Mesenteric fat pad (tissue), 1 donor: ENCODE data around the gene IRF1. TPM values are rescaled to one million over a fixed set of nuclear protein-coding genes. Genes with fewer than 3 reads are reported as not detected.
"Not testable (repeated sequence)": the region's sequence is repeated elsewhere in the genome, so short reads cannot be mapped to it uniquely, and the experiment has no call there.

Experiments
- DNase-seq: peaks from one replicate; pipeline ENCODE4 v3.0.0-alpha.2; 2020; ENCODE audit warnings: low spot score
- total RNA-seq: library from RNA; stranded (reverse); fragmentation: NEBNext Ultra II Directional; extraction: Animal tissue kit (Norgen Biotek cat#: 25700); gene quantifications from one replicate; pipeline ENCODE4 v1.2.1, GENCODE V29; 2021
- donor health status: DM: yes; HTN: yes; CAD: no.

IRF1 gene
- total RNA-seq, 1 donor from 2014 or later, result 61.1 TPM

DNA sequence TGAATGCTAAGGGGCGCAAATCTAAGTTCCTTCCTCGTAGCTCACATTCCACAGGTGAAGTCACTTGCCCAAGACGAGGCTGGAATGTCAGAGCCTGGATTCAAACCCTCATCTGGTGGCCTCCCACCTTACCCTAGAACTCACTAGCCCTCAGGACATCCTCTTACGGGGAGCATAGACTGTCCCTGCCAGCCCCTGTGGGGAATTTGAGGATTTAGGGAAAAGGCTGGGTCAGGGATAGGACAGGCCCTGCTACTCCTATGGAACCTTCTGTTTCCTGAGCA is 45.0 kb downstream of the IRF1 start:
- DNase-seq, result no peak

DNA sequence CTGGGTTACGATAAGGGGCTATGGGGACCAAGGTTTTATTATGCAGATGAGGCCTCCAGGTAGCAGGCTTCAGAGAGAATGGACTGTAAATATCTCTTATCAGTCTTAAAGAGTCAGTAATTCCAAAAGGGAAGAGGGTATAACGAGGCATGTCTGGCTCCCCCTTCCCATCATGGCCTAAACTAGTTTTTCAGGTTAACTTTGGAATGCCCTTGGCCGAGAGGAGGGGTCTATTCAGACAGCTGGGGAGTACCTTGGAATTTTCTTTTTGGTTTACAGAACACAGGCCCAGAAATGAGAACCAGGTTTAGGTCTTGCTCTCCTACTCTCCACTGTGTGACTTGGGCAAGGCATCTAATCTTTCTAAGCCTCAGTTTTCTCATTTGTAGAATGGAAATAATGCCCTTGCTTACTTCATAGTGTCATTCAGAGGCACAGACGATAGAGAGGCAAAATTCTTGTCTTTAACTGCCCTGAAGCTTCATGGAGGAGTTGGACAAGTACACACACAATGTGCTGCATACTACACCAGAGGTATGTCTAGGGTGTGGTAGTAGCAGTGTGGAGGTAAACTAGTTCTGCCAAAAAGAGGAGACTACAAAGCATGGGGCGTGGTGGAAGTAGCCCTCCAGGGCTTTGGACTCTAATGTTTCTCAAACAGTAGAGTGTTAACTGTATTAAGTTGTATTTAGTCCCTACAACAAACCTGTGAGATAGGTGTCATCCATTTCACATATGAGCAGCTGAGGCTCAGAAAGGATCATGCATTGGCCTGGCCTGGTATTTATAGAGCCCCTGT is 45.5 kb downstream of the IRF1 start:
- DNase-seq, result no peak

DNA sequence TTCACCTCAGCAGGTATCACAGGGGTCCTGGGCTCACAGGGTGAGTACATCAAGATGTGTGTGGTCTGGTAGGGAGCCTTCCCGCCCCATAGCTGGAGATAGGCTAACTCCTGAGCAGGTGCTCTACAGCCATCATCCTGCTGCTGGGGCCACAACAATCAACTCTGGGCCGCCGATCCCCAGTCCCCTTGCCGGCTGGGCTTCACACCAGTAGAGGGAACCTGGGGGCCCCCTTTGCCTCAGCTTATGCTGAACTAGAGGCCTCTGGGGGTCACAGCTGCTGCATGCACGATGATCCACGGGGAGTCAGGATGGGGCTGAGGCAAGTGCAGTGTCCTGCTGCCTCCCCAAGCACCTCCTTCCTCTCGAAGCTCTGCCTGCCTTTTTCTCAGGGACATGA is 46.5 kb downstream of the IRF1 start:
- no peak for DNase-seq

DNA sequence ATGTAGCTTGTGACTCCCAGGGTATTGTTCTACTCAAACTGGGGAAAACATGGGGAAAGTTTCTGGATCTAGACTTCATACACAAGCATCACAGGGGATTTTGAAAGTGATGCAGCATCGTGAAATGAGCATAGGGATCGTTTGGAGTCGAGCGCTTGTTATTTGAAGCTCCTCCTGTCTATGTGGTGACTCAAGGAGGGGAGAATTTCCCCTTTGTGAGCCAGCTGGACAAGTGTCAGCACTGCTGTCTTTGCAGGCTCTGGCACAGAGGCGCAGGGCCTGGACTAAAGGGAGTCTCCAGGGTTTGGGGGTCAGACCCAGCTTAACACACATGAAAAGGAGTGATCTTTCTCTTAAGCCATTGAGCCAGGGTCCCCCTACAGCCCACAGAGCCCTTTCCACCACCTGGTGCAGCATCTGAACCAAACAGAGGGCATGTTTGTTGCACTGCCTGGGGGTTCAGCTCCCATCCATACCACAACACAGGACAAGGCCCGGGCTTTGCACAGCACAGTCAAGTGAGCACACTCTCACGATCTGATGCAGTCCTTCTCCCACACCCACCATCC is 51.0 kb downstream of the IRF1 start:
- DNase-seq, result no peak

DNA sequence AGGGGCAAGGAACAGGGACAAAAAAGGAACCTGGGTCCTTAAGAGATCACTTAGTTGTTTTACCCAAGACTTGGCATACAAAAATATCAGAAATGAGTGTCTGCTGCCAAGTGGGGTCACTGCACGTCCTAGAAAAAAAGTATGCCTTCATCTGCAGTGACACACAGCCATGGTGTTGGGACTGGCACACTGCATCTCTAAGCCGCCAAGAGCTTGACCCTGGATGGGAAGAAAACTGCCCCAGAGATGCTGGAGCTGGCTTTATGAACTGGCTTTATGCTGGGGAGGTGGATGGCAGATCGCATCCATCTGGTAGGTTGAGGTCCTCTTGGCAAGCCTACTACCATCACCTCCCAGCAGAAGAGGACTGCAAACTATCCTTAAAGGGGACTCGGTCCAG is 51.7 kb downstream of the IRF1 start:
- DNase-seq, result no peak

DNA sequence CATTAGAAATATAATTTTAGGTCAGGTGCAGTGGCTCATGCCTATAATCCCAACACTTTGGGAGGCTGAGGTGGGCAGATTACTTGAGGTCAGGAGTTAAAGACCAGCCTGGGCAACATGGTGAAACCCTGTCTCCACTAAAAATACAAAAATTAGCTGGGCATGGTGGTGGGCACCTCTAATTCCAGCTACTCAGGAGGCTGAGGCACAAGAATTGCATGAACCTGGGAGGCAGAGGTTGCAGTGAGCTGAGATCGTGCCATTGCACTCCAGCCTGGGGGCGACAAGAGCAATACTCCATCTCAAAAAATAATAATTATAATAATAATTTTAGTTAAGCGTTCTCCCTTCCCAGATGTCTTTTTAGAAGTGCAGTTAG is 52.3 kb downstream of the IRF1 start:
- DNase-seq, result not testable (repeated sequence)

DNA sequence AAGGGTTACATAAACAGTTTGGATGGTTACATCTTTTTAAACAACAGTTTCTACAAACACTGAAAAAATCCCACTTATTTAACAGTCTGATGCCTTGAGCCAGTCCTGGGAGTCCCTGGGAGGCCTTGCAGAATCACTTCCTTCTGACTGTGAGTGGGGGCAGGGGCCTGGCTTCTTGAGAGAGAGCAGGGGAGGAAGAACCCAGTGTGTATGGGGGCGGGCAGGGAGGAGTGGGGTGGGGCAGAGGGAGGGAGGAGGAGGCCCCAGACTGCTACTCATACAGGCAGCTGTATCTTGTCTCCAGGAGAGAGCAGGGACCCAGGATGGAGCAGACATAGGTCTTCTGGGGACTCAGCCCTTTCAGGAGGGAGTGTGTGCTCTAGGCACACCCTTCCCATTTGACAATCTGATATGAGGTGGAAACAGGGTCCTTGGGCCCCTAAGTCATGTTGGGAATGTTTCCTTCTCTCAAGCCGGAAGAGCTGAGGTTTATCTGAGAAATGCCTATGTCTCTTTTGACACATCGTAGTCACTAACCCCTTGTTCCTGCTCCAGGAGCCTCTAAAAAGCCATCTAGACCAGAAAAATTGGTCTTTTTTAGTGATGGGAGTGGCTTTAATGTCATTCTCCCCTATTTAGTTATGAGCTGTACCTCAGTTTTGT is 52.8 kb downstream of the IRF1 start:
- DNase-seq, result no peak

DNA sequence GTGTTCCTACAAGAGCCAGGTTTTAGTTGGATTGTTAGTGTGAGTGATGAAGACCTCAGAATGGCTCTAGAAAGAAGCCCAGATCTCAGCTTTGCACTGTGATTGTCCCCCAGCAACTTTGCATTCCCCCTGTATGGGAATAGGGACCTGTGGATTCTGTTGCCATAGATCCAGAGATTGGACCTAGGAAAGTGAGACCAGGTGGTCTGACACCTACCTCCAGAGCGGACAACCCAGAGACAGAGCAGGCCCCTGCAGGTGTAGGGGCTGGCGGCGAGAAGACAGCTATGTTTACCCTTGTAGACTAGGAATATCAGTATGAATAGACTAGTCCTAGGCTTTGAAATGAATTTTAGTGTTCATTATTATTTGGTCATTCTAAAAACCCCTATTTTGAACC is 53.6 kb downstream of the IRF1 start:
- DNase-seq, result no peak

DNA sequence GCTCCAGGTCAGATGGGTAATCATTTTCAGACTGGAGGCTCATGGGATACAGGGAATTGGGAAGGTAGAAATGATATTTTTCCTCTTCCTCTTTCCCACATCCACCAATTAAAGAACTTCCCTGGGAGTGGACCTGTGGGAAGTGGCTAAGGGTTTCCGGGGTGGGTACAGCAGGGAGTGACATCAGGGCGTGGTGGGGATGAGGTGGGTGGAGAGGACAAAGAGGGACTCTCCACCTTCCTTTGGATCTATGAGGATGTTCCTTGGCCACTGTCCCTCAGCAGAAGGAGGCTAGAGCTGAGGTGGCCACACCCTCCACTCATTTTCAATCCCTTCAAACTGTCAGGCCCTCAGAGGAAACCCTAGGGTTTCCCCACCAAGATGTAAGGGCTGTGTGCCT is 54.7 kb downstream of the IRF1 start:
- DNase-seq, result no peak

DNA sequence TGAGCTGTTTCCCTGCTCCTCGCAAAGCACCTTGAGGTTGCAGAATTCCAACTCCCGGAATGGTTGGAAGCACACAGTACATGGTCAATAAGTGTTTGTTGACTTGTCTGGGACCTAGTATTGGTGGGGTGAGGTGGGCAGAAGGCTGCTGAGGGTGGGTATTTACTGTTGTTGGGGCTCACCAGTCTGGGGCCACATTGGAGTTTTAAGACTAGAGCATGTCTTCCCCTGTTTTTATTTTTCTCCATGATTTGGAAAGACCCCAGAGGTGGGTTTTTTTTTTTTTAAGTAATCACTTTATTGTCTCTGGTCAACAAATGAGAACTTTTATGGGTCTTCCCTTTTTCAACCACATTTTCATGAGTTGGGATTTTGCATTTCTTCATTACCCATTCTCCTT is 55.1 kb downstream of the IRF1 start:
- no peak for DNase-seq

DNA sequence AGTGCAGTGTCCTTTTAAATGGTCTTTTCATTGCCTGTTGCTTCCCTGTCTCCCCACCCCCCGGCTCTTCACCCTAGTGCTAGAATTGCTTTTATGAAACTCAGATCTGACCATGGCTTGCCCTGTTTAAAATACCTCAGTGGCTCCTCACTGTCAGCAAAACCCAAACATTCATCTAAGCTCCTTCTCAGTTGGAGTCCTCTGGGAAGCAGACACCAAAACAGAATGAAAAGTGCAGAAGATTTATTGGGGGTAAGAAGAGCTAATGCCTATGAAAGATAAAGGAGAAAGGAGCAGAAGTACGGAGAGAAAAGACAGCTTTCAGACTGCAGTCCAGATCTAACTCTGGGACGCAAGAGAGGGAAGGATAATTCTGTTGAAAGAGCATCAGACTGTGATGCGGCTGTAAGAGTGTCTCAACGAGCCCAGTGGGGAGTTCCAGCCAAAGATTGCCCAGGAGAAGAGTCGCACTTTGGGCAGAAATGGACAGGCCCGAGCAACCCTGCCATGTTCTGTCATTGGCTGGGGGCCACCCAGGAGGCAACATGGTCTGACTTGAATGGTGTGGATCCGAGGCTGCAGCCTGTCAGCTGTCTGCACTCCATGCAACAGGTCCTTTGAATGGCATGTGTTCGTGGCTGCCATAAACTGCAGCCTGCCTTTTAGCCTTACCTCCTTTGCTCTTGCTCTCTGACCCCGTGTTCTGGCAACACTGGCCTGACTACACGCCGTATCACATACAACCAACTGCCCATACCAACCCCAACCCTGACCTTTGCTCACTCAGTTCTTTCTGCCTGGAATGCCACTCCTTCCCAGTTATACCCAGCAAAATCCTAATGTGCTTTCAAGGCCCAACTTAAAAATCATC is 55.9 kb downstream of the IRF1 start:
- no peak for DNase-seq

DNA sequence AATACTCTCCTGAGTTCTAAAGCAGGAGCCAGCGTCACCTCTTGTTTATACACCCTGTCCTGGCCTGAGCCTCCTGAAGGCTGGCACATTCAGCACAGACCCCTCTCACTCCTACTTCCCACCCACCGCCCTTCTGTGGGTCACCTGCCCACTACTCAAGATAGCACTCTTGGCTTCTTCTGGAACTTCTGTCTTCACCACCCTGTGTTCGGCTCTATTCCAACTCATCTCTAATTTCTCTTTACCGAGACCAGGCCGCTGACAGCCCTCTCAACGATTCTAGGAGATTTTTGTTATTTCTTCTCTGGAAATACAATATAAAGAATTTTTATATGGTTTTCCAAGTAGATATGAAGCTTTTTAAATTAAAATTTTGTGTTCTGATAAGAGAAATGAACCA is 57.4 kb downstream of the IRF1 start:
- no peak for DNase-seq

DNA sequence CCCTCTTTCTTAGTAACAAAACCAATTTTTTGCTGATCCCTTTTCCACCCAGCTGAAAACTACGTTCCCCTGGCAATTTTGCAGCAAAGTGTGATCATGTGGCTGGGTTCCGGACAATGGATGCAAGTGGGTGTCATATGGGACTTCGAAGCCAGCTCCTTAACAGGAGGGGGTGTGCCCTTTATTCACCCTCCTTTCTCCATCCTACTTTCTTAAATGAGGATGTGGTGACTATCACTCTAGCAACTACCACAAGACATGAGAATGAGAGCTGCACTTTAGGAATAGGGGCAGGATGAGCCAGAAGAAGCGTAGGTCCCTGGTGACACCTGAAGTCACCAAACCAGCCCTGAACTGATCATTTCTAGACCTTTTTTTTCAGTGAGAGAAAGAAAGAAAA is 58.9 kb downstream of the IRF1 start:
- no peak for DNase-seq

Other genes with a start within 250 kb of the IRF1 start
- 23.1 TPM for gene PDLIM4, start 233.1 kb downstream of the IRF1 start, total RNA-seq
- 5.4 TPM for gene SLC22A4, start 196.4 kb downstream of the IRF1 start, total RNA-seq
- 20.6 TPM for gene SLC22A5, start 121.1 kb downstream of the IRF1 start, total RNA-seq
- gene IL5, start 52.7 kb upstream of the IRF1 start, total RNA-seq, result not detected
- gene RAD50, start 66.2 kb upstream of the IRF1 start, total RNA-seq, result 44.2 TPM
- gene IL13, start 167.4 kb upstream of the IRF1 start, total RNA-seq, result not detected
- gene IL4, start 183.2 kb upstream of the IRF1 start, total RNA-seq, result not detected
- gene KIF3A, start 246.8 kb upstream of the IRF1 start, total RNA-seq, result 5.2 TPM